ENCODE data around the gene MLH3.
"Not testable (repeated sequence)": the region's sequence is repeated elsewhere in the genome, so short reads cannot be mapped to it uniquely, and the experiment has no call there.

The MLH3 gene

GRCh38 chr14:75023108-75023507 is 28.2 kb downstream of the MLH3 start:
- DNase-seq = no peak

- no peak for DNase-seq
Measured at GRCh38 chr14:75022655-75023054, 28.6 kb downstream of the MLH3 start.

- no peak for DNase-seq
Measured at GRCh38 chr14:75018694-75019093, 32.6 kb downstream of the MLH3 start.

- no peak for DNase-seq
Measured at GRCh38 chr14:75016815-75017214, 34.5 kb downstream of the MLH3 start.

GRCh38 chr14:75015496-75015895 is 35.8 kb downstream of the MLH3 start:
- DNase-seq = no peak

- no peak for DNase-seq
Measured at GRCh38 chr14:75013290-75013689, 38.0 kb downstream of the MLH3 start.

- no peak for DNase-seq
Measured at GRCh38 chr14:75011356-75011994, 39.8 kb downstream of the MLH3 start.

- no peak for DNase-seq
Measured at GRCh38 chr14:75010472-75011093, 40.7 kb downstream of the MLH3 start.

- DNase-seq = no peak
Measured at GRCh38 chr14:75009176-75009575, 42.1 kb downstream of the MLH3 start.

- no peak for DNase-seq
Measured at GRCh38 chr14:75005357-75005756, 45.9 kb downstream of the MLH3 start.

GRCh38 chr14:75003250-75004027 is 47.8 kb downstream of the MLH3 start:
- no peak for DNase-seq

- DNase-seq = peak; percentile 26
Measured at GRCh38 chr14:75002392-75003249, 48.6 kb downstream of the MLH3 start, which contains the start of gene EIF2B2. Gene EIF2B2, plus strand, starts transcription at chr14:75002921. Its CDS starts 70 bp downstream, at chr14:75002991.

- no peak for DNase-seq
Measured at GRCh38 chr14:75001899-75002298, 49.4 kb downstream of the MLH3 start.

- DNase-seq = no peak
Measured at GRCh38 chr14:75001261-75001660, 50.0 kb downstream of the MLH3 start.

- DNase-seq = not testable (repeated sequence)
Measured at GRCh38 chr14:74995781-74996180, 55.5 kb downstream of the MLH3 start.

GRCh38 chr14:74994182-74994581 is 57.1 kb downstream of the MLH3 start:
- not testable (repeated sequence) for DNase-seq

GRCh38 chr14:74988993-74989392 is 62.3 kb downstream of the MLH3 start:
- DNase-seq = no peak

GRCh38 chr14:74988131-74988530 is 63.1 kb downstream of the MLH3 start:
- DNase-seq = no peak

GRCh38 chr14:74985806-74986205 is 65.5 kb downstream of the MLH3 start:
- no peak for DNase-seq

- DNase-seq = no peak
Measured at GRCh38 chr14:74985028-74985310, 66.3 kb downstream of the MLH3 start.

- no peak for DNase-seq
Measured at GRCh38 chr14:74984236-74985027, 66.8 kb downstream of the MLH3 start.

- DNase-seq = no peak
Measured at GRCh38 chr14:74983343-74983742, 67.9 kb downstream of the MLH3 start.

Measured in NCI-H2029 treated with DMSO at 0.1 percent for 48 hours (cell line).